H1 (cell line): ENCODE results near the gene SERPINA10. TPM values are rescaled to one million over a fixed set of nuclear protein-coding genes. Genes with fewer than 3 reads are reported as not detected.

ENCODE experiments used
- BRCA1 ChIP-seq: IDR thresholded peaks from 2 replicates; pipeline ENCODE4 v1.6.1; 2012; ENCODE audit warnings: low read depth, low read length, improper control_type of control experiment
- CBX5 ChIP-seq: fragments of 300-800, 300-1000 bp; sonication (generic); IDR thresholded peaks from 2 replicates; pipeline ENCODE4 v1.7.1; 2016; ENCODE audit warnings: antibody characterized with exemption, low read length, low read depth
- CTBP2 ChIP-seq: IDR thresholded peaks from 2 replicates; pipeline ENCODE4 v1.7.0; 2011; ENCODE audit warnings: borderline replicate concordance, mild to moderate bottlenecking, moderate library complexity, mixed read lengths, low read length; ENCODE audit not compliant: insufficient read depth, insufficient read length
- CTCF ChIP-seq, 3 experiments: IDR thresholded peaks; 1 replicate in 2 of 3; 2 replicates in 1 of 3; pipeline versions ENCODE4 v1.5.1 to v1.6.1; 2011; ENCODE audit warnings: low read length in 3 of 3, mild to moderate bottlenecking in 3 of 3, inconsistent platforms in 2 of 3, low read depth in 1 of 3, moderate library complexity in 1 of 3; ENCODE audit not compliant: insufficient read depth in 1 of 3; ENCODE audit errors: control extremely low read depth in 1 of 3
- MAFK ChIP-seq: IDR thresholded peaks from 2 replicates; pipeline ENCODE4 v1.6.1; 2012; ENCODE audit warnings: low read depth, mild to moderate bottlenecking, improper control_type of control experiment, low read length
- POU5F1 ChIP-seq: IDR thresholded peaks from 2 replicates; pipeline ENCODE4 v1.6.1; 2011; ENCODE audit warnings: low read depth, mild to moderate bottlenecking, low read length, moderate library complexity
- SIX5 ChIP-seq: IDR thresholded peaks from 2 replicates; pipeline ENCODE4 v1.6.1; 2011; ENCODE audit warnings: mild to moderate bottlenecking, low read depth, low read length
- polyA plus RNA-seq, 7 experiments: library from polyadenylated mRNA; depleted of rRNA in 3 of 7; stranded (reverse) in 5 of 7; unstranded in 2 of 7; fragments of >200 nt in 5 of 7; fragments of 200-250 nt in 2 of 7; gene quantifications; 1 replicate in 5 of 7; 2 replicates in 1 of 7; 4 replicates in 1 of 7; pipeline versions ENCODE4 v1.2.1 to v1.2.3, GENCODE V29; 2011 to 2013; ENCODE audit warnings: missing spikeins in 2 of 7, mixed read lengths in 2 of 7
- total RNA-seq: library from RNA; stranded (reverse); fragmentation: NEBNext Ultra II Directional; extraction: Animal tissue kit (Norgen Biotek cat#: 25700); gene quantifications from 2 replicates; pipeline ENCODE4 v1.2.1, GENCODE V29; 2021

The SERPINA10 gene
- total and polyA plus RNA-seq, 2 of the 8 experiments (the other 6 are each of a cell fraction or from before 2014, with no cell fraction given): not detected

- TF ChIP-seq CTCF (IDR thresholded peaks at IDR 0.05; ENCODE audit: control extremely low read depth in 1 of 3, insufficient read depth in 1 of 3, low read depth in 1 of 3, low read length in 3 of 3) (no peak), MAFK (no peak), CBX5 (no peak), CTBP2 (no peak), POU5F1 (no peak), BRCA1 (no peak), SIX5 (no peak)
These were observed 2.5 kb upstream of the SERPINA10 start (continued) for GRCh38 chr14:94295360-94296180.
